Activated T-cell treated with anti-CD3 and anti-CD28 coated beads, Interleukin-2, amount 50 U/mL, for 4 hours (primary cell): ENCODE measurements around the gene NPPB. TPM values are rescaled to one million over a fixed set of nuclear protein-coding genes. Genes with fewer than 3 reads are reported as not detected.

Experiments
- ATAC-seq, 2 donors: fragments of 200-7000 bp; cut with Tn5 transposase; one replicate each; pipeline ENCODE4 v1.10.0; 2021
- DNase-seq: peaks from one replicate; pipeline ENCODE4 v3.0.0-alpha.2; 2020
- H3K27me3 Mint-ChIP-seq: one replicate; pipeline ENCODE4 v1.8.0; 2021; ENCODE audit warnings: low read depth, mixed read lengths
- H3K36me3 Mint-ChIP-seq: one replicate; pipeline ENCODE4 v1.8.0; 2022; ENCODE audit warnings: mixed read lengths; ENCODE audit not compliant: insufficient read depth
- H3K4me1 Mint-ChIP-seq: one replicate; pipeline ENCODE4 v1.8.0; 2021; ENCODE audit warnings: low read depth, mixed read lengths
- H3K4me3 Mint-ChIP-seq: one replicate; pipeline ENCODE4 v1.8.0; 2021; ENCODE audit warnings: mild to moderate bottlenecking, moderate library complexity, mixed read lengths
- H3K9me3 Mint-ChIP-seq: one replicate; pipeline ENCODE4 v1.8.0; 2021; ENCODE audit warnings: mixed read lengths
- total RNA-seq, 3 donors: library from RNA; stranded (reverse); gene quantifications; one replicate each; pipeline ENCODE4 v1.2.1, GENCODE V29; 2021

Gene NPPB
- total RNA-seq, 3 donors from 2014 or later: not detected

DNA sequence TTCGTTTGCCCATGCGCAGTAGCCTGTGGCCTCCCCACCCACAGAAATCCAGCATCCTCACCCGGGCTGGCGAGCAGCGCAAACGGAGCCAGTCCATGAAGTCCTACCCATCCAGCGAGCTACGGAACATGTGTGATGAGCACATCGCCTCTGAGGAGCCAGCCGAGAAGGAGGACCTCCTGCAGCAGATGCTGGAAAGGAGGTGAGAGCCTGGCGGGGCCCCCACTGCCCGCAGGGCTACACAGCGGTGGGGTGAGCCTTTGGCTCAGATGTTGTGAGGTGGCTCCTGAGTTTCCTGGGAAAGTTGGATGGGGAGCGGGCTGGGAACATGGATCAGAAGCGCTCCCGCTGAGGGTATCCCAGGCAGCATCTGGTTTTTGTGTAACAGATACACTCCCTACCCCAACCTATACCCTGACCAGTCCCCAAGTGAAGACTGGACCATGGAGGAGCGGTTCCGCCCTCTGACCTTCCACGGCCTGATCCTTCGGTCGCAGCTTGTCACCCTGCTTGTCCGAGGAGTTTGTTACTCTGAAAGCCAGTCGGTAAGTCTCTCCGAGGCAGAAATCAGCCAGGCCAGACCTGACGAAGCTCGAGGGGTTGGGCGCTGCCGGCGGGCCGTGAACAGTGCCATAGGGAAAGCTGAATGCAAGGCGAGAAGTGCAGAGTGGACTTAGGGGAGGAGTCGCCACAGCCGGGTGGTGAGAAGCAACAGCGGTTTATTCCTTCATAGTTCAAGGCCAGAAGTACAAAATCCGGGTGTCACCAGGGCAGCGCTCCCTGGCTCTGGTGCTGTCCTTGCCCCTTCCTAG lies 21.6 kb downstream of the NPPB start:
- Mint-ChIP-seq H3K36me3 (peaks cover 49% of the 10 kb centered on the region), H3K9me3 (no peaks in the 10 kb centered on the region)

DNA sequence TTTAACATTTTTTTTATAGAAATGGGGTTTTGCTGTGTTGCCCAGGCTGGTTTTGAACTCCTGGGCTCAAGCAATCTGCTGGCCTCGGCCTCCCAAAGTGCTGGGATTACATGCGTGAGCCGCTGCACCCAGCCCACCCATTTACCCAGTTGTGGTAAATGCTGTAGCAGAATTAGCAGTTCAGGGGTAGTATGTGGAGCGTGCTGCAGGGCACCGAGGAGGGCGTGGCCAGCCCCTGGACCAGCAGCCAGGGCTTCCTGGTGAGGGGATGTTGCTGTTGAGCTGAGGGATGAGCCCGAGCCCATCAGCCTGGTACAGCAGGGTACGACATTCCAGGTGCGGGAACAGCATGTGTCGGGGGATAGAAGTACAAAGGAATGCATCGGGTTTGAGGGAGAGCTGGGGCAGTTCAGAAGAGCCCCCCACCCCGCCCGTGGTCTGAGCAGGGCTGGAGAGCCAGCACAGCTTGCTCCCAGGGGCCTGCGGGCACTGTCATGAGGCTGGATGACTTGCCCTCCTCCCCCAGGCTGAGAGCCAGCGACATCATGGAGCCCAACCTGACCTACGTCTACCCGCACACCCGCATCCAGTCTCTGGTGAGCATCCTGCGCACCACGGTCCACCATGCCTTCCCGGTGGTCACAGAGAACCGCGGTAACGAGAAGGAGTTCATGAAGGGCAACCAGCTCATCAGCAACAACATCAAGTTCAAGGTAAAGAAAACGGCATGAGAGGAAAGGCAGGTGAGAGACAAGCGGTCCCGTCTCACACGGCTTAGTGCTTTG lies 23.1 kb downstream of the NPPB start:
- Mint-ChIP-seq H3K4me3 (no peak overlapping the region), H3K27me3 (no peaks in the 10 kb centered on the region), H3K4me1 (no peaks in the 10 kb centered on the region), H3K36me3 (peaks cover 37% of the 10 kb centered on the region), H3K9me3 (no peaks in the 10 kb centered on the region)
- DNase-seq: no peak
- ATAC-seq: no peak

More for the DNA sequence above, 21.6 kb downstream of the NPPB start:
- no peak for ATAC-seq
- DNase-seq: no peak
- Mint-ChIP-seq H3K27me3 (no peaks in the 10 kb centered on the region), H3K4me1 (no peaks in the 10 kb centered on the region), H3K4me3 (no peak overlapping the region)

DNA sequence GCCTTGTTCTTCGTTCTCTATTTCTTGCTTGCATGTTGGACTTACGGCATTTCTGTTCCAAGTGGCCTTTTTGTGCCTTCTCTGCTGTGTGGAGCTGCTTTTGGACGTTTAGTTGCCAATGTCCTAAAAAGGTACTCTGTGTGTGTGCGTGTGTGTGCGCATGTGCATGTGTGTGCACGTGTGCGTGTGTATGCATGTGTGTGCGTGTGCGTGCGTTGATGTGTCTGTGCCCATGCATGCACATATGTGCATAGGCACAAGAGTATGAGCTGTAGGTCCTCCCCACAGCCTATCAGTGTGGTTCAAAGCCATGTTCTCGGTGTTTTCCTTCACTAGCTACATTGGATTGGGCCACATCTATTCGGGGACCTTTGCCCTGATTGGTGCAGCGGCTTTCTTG lies 24.8 kb downstream of the NPPB start:
- Mint-ChIP-seq H3K4me3 (no peak overlapping the region), H3K36me3 (peaks cover 38% of the 10 kb centered on the region), H3K27me3 (no peaks in the 10 kb centered on the region), H3K9me3 (no peaks in the 10 kb centered on the region), H3K4me1 (no peaks in the 10 kb centered on the region)
- ATAC-seq: no peak
- no peak for DNase-seq

DNA sequence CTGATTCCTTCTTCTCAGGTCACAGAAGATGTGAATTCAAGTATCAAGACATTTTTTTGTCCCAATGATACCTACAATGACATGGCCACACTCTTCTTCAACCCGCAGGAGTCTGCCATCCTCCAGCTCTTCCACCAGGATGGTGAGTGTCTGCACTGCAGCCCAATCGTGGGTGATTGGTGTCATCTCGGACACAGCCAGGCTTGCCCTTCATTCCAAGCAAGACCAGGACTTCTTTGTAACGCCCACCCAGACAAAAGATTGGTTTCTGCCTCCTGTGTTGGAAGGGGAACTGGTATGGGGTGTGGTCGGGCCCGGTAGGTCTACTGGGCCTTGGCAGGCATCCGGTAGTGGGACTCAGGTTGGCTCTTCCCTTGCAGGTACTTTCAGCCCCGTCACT lies 25.2 kb downstream of the NPPB start:
- DNase-seq: no peak
- Mint-ChIP-seq H3K36me3 (peaks cover 34% of the 10 kb centered on the region), H3K9me3 (no peaks in the 10 kb centered on the region), H3K4me1 (no peaks in the 10 kb centered on the region), H3K27me3 (no peaks in the 10 kb centered on the region), H3K4me3 (no peak overlapping the region)
- no peak for ATAC-seq

DNA sequence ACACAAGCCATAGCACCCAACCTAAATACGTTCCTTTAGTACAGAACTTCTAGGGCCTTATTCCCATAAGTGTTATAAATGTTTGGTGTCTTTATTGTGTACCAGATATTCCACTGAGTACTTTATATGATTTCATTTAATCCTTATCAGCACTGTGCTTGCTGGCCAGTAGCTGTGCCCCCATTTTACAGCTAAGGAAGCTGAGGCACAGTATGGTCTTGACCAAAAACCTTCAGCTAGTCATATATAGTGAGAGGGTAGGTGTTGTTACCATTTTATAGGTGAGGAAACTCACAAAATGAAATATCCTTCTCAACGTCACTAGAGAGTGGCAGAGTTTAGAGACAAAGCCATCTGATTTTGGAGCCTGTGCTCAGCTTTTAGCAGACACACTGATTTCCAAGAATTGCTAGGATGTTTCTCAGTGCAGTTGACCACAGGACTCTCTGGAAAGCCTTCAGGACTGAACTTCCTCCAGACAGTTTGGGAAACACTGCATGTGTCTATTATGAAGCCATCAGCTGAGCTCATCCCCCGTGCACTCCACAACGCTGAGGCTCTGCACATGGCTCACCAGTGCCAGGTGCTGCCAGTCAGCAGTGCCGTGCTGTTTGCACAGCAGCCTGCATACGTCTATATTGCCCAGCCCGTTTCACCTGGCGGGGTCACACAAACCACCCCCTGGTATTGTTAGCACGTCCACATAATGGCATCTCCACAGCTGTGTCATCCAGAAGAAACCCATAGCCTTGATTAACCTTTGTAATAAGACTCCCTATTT lies 26.6 kb downstream of the NPPB start:
- no peaks in the 10 kb centered on the region for H3K9me3 Mint-ChIP-seq
- no peaks in the 10 kb centered on the region for H3K4me1 Mint-ChIP-seq
- DNase-seq (no peak), ATAC-seq (no peak)
- H3K4me3 Mint-ChIP-seq: no peak overlapping the region
- peaks cover 38% of the 10 kb centered on the region for H3K36me3 Mint-ChIP-seq
- H3K27me3 Mint-ChIP-seq: no peaks in the 10 kb centered on the region

DNA sequence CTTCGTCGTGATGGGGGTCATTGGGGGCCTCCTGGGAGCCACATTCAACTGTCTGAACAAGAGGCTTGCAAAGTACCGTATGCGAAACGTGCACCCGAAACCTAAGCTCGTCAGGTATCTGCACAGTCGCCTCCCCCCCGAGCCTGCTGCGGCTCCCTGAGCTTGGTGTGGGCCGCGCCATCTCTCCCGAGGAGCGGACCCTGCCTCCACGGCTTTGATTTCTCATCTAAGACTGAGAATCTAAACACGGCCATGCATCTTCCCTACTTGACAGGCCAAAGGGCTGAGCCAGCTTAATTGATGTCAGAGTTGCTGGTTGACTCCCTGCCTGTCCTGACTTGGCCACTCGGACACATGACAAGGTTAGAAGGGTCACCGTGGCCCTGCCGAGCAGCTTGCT lies 30.2 kb downstream of the NPPB start:
- peaks cover 30% of the 10 kb centered on the region for H3K36me3 Mint-ChIP-seq
- H3K27me3 Mint-ChIP-seq: no peaks in the 10 kb centered on the region
- DNase-seq: no peak
- no peak for ATAC-seq
- no peak overlapping the region for H3K4me3 Mint-ChIP-seq
- H3K9me3 Mint-ChIP-seq: no peaks in the 10 kb centered on the region
- no peaks in the 10 kb centered on the region for H3K4me1 Mint-ChIP-seq

DNA sequence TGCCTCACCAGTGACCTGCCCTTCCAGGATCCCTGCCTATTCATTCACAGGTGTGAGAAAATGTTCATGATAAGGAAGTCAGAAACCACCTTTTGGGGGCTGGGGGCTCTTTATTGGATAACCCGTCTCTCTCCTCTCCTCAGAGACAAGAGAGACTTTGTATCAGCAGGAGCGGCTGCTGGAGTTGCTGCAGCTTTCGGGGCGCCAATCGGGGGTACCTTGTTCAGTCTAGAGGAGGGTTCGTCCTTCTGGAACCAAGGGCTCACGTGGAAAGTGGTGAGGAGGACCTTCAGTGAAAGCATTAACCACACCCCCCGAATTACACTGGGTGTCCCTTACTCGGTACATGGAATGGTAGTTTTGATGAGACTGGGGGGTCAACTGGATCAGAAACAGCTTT lies 31.8 kb downstream of the NPPB start:
- DNase-seq: no peak
- H3K4me3 Mint-ChIP-seq: no peak overlapping the region
- no peaks in the 10 kb centered on the region for H3K4me1 Mint-ChIP-seq
- H3K27me3 Mint-ChIP-seq: no peaks in the 10 kb centered on the region
- peaks cover 23% of the 10 kb centered on the region for H3K36me3 Mint-ChIP-seq
- H3K9me3 Mint-ChIP-seq: no peaks in the 10 kb centered on the region
- no peak for ATAC-seq

DNA sequence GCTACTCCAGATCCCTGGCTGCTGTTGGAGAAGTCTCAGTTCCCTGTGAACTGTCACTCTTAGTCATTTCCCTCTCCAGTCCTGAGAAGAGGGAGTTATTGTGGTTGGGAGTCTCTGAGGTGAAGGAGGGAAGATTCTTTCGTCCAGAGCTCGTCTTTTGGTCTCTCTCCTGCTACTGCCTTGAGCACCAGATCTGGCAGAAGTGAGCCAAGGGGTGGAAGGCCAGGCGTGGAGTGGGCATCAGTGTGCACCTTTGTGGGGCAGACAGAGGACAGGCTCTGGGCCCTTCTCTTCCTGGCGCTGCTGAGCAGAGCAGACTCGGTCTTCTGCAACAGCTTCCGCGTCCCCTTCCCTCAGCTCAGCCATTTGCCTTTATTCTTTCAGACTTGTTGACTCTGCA lies 33.6 kb downstream of the NPPB start:
- no peak for DNase-seq
- Mint-ChIP-seq H3K36me3 (peaks cover 24% of the 10 kb centered on the region), H3K27me3 (no peaks in the 10 kb centered on the region), H3K4me1 (no peaks in the 10 kb centered on the region), H3K4me3 (no peak overlapping the region), H3K9me3 (no peaks in the 10 kb centered on the region)
- no peak for ATAC-seq

DNA sequence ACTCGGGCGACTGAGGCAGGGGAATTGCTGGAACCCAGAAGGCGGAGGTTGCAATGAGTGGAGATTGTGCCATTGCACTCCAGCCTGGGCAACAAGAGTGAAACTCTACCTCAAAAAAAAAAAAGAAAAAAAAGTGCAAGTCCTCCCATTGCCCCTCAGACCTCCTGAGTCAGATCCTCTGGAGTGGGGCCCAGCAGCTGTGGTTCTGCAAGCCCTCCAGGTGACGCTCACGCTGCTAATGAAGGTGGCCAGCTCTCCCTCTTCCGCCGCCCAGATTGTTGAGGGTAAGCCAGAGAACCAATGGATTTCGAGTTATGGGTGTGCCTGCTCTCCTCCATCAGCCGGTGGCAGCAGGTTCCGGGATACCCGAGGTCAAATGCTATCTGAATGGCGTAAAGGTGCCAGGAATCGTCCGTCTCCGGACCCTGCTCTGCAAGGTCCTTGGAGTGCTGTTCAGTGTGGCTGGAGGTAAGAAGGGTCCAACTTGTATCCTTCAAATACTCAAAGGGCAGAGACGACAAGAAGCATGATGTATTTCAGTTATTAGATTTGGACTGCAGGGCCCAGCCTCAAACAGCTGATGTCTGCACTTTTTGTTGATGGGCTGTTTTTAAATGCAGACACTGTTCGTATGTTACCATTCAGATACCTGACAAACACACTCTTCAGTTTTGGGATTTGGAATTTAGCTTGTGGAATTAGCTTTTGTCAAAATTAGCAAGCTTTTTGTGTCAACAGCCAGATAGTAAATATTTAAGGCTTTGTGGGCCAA lies 35.2 kb downstream of the NPPB start:
- peaks cover 24% of the 10 kb centered on the region for H3K36me3 Mint-ChIP-seq
- no peak for DNase-seq
- no peaks in the 10 kb centered on the region for H3K4me1 Mint-ChIP-seq
- no peak for ATAC-seq
- H3K27me3 Mint-ChIP-seq: no peaks in the 10 kb centered on the region
- no peak overlapping the region for H3K4me3 Mint-ChIP-seq
- no peaks in the 10 kb centered on the region for H3K9me3 Mint-ChIP-seq

DNA sequence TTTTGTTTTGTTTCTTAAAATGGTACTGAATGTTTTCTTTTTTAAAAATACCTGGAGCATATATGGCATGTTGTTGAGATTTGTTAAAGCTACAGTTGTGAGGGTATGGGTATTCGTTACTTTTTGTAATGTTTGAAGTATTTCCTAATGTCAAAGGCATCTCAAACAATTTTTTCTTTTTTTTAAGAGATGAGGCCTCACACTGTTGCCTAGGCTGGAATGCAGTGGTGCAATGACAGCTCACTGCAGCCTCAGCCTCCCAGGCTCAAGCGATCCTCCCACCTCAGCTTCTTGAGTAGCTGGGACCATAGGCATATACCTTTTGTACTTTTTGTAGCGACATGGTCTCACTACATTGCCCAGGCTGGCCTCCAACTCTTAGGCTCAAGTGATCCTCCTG lies 36.7 kb downstream of the NPPB start:
- Mint-ChIP-seq H3K36me3 (peaks cover 20% of the 10 kb centered on the region), H3K4me1 (no peaks in the 10 kb centered on the region), H3K4me3 (no peak overlapping the region), H3K27me3 (no peaks in the 10 kb centered on the region), H3K9me3 (no peaks in the 10 kb centered on the region)
- ATAC-seq (no peak), DNase-seq (no peak)

DNA sequence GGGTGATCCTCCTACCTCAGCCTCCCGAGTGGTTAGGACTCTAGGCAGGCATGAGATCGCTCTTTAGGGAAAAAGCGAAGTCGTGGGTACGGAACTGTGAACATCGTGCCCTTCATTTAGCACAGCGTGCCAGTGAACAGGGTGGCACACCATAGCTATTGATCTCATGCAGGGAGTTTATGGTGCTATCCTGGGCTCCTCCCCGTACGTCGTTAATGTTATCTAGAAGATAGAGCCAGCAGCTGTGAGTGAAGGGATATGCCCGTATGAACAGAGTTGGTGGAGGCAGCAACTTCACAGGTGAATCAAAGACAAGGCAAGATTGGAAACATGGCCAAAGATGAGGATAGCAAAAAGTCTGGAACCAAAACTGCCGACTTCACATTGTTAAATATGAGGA lies 41.6 kb downstream of the NPPB start:
- ATAC-seq (no peak), DNase-seq (no peak)
- peaks cover 24% of the 10 kb centered on the region for H3K36me3 Mint-ChIP-seq
- H3K9me3 Mint-ChIP-seq: no peaks in the 10 kb centered on the region
- no peaks in the 10 kb centered on the region for H3K27me3 Mint-ChIP-seq
- no peaks in the 10 kb centered on the region for H3K4me1 Mint-ChIP-seq
- H3K4me3 Mint-ChIP-seq: no peak overlapping the region

DNA sequence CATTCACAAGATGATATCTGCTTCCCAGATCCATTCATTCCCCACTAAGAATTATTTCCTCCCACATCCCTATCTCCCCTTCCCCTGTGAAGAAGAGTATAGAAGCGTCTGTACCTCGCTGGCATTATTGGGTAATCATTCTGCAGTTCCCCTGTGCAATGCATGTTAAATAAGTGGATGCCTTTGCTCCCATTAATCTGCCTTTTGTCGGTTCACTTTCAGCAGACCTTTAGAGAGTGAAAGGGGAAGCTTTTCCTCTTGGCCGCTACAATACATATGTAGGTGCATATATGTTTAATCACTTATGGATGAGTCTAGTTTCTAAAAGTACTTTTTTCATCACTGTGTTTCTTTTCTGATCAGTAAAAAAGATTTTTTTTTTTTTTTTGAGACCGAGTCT lies 45.7 kb downstream of the NPPB start:
- DNase-seq (no peak), ATAC-seq (no peak)
- Mint-ChIP-seq H3K4me1 (peaks cover 8% of the 10 kb centered on the region), H3K9me3 (no peaks in the 10 kb centered on the region), H3K27me3 (no peaks in the 10 kb centered on the region), H3K36me3 (peaks cover 26% of the 10 kb centered on the region), H3K4me3 (no peak overlapping the region)
